NOMO-1 treated with dmso at 0.1 percent for 144 hours (cell line): ENCODE results near the gene UBAP2L.
"Not testable (repeated sequence)": the region's sequence is repeated elsewhere in the genome, so short reads cannot be mapped to it uniquely, and the experiment has no call there.

Source experiments
- DNase-seq: peaks from one replicate; lab custom pipeline; 2025; ENCODE audit not compliant: unreplicated experiment; lab: John Stamatoyannopoulos, UW

The UBAP2L gene

DNA sequence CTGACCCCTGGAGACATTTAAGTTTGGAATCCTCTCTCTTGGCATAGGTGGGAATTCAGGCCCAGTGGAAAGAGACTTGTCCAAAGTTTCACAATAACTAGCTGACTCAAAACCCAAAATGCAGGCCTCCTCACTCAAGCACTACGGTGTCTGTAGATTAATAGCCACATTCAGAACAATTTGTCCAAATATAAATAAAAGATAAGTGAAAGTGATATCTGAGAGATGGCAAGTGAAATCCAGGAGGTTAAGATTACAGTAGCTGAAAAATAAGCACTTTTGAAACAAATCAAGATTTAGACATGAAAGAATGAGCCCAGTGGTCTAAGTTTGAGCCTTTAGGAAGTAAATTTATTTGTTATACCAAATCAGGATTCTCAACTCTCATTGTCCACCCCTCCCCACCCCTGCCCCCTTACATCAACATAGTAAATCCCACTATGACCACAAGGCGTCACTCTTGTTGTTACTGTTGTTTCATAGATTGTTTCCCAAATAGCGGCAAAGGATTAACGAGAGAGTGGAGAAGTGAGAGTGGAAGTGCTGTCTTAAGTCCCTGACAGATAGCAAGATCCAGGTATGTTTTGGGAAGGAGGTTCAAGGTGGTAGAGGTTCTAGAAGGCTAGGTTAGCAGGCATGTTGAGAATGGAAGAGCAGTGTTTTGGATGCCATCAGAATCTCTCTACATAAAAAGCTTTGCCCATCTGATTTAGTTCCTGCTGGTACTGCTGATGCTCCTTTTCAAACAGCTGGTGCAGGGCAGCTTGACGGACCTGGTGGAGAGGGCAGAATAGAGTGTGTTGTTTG lies 21.8 kb upstream of the UBAP2L start:
- DNase-seq: no peak

DNA sequence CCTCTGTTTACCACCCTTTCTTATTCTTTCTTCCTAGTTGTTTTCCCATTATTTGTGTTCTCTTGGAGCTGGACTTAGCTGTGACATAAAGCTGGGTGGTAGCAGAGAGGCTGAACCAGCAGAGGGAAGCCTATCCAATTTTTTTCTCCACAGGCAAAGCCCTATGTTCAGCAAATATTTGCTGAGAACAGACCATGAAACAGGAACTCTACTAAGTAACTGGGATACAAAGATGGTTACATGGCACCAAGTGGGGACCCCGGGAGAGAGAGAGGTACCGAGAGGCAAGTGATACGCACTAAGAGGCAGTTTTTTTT lies 21.2 kb upstream of the UBAP2L start:
- no peak for DNase-seq

DNA sequence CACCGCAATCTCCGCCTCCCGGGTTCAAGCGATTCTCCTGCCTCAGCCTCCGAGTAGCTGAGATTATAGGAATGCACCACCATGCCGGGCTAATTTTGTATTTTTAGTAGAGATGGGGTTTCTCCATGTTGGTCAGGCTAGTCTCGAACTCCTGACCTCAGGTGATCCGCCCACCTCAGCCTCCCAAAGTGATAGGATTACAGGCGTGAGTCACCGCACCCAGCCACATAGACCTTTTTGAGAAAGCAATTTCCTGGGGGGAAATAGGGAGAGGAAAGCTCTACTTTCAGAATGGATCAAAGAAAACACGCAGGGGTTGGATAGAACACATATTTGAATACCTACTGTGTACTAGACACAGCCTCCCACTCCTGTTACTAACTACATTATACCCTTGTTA lies 15.0 kb upstream of the UBAP2L start:
- DNase-seq: not testable (repeated sequence)

DNA sequence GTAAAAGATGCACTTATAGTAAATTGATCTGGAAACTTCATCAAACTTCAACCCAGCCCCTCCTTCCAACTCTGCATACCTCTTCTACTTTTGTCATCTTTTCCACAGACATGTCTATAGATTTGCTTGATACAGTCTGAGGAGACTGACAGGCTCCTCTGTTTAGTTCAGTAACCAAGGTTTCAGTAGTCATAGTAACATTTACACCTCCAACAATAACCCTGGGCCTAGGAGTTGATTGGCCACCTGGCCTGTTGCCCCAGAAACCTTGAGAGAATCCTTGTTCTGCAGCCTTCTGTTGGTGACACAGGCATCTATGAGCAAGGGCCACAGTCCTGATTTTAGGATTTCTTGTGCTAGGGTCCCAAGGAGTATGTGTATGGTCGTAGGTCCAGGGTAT lies 14.6 kb upstream of the UBAP2L start, which contains the start of gene CFAP141:
TSS of gene CFAP141 (minus strand) at position 138 of the 400 bp plus-strand sequence. CDS start at position 112, 26 bp downstream.
- DNase-seq: no peak

DNA sequence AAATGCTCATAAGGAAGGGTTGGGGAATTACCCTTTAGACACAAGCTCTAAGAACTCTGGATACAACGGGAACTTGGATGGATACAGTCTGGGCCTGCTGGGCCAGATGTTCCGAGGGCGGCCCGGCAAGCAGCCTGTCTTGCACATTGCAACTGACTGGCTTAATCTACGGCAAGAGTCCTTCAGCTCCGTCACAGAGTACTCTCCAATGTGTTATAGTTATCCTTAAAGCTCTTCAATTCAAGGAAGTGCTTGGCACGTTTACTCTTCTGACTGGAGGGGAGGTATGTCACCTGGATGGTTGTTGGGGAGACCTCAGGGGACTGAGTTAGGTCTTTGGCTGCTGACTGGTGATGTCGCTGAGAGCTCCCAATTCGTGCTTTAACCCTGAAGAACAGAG lies 13.5 kb upstream of the UBAP2L start:
- no peak for DNase-seq

DNA sequence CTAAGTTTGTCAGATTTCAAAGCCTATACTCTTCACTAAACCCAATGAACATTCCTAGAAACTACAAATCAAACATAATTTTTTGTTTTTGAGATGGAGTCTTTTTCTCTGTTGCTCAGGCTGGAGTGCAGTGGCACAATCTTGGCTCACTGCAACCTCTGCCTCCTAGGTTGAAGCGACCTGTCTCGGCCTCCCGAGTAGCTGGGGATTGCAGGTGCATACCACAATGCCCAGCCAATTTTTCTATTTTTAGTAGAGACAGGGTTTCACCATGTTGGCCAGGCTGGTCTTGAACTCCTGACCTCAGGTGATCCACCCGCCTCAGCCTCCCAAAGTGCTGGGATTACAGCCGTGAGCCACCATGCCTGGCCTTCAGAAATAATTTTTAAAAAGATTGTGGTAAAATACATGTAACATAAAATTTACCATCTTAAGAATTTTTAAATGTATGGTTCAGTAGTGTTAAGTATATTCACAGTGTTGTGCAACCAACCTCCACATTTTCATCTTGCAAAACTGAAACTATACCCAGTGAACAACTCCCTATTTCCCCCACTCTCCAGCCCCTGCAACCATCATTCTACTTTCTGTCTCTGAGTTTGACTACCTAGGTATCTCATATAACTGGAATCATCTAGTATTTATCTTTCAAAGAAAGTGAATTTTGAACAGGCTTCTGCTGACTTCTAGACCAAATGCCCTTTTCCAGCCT lies 11.9 kb upstream of the UBAP2L start:
- DNase-seq: no peak

DNA sequence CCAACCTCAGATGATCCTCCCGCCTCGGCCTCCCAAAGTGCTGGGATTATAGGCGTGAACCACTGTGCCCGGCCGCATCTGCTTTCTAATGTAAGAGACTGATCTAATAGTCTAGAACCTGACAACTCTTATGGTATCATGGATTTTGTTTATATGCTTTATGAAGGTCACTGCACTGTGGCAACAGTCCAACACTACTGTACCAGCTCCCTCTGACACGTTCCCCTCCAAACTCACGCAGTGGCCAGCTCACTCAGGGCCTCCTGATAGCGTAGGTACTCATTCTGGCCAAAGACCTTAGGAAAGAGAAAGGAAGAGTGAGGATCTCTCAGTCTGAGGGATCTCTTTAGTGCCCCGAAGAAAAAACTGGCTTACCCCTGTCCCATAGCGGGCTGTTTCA lies 8.7 kb upstream of the UBAP2L start:
- no peak for DNase-seq

DNA sequence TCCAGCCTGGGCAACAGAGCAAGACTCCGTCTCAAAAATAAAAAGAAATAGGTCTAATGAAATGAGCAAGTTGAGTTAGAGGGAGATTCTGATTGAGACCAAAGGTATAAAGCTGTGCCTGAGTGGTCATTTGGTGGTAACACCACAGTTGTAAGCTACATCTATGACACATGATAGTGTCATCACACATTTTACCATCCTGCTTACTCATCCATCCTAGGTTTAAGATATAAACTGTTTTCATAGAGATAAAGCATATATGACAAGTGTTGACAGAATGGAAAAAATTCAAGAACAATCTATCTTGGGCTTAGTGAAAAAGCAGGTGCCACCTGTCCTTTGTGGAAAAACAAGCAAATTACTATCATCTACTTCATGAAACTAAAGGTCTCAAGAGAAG lies 7.5 kb upstream of the UBAP2L start:
- no peak for DNase-seq

DNA sequence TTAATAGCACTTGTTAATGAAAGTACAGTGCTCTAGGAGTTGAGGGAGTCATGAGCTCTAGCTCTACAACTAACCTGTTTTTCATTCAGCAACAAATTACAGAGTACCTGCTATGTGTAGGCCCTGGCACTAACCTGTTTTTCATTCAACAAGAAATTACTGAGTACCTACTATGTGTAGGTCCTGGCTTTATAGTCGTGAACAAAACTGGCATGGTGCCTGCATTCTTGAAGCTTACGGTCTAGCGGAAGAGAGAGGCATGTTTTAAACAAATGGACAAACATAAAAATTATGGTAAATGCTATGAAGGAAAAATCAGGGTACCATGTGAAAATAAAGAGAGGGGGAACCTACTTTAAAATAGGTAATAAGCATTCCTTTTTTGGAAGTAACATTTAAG lies 2.2 kb upstream of the UBAP2L start:
- no peak for DNase-seq

DNA sequence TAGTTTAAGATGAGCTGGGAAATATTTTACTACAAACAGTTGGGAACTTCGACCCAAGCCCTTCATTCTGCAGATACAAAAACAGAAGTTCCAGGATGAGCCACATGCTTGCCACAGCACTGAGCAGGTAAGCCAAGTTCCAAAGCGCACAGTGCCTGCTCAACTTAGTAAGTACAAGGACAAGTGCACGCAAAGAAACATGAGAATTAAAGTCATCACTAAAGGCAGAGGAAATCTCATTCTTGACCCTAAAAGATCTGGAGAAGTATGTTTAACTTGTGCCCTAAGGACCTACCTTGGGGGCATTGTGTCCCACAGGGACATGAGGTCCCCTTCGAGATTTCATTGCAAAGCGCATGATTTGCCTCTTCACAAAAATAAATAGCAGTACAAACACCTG lies 1.2 kb upstream of the UBAP2L start:
- DNase-seq: no peak

DNA sequence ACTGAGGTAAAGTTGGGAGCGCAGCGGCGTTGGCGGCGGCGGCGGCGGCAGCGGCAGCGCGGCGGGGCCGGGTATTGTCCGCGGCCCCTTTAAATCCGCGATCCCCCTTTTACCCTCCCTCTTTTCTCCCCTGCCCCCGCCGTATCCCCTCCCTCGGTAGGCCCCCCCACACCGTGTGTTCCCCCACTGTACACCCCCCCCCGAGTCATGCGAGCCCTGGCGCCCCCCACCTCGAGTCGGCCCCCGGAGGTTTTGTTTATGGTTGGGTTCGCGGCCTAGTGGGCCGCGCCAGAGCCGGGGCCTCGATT lies 169 bp downstream of the UBAP2L start:
- DNase-seq: no peak

DNA sequence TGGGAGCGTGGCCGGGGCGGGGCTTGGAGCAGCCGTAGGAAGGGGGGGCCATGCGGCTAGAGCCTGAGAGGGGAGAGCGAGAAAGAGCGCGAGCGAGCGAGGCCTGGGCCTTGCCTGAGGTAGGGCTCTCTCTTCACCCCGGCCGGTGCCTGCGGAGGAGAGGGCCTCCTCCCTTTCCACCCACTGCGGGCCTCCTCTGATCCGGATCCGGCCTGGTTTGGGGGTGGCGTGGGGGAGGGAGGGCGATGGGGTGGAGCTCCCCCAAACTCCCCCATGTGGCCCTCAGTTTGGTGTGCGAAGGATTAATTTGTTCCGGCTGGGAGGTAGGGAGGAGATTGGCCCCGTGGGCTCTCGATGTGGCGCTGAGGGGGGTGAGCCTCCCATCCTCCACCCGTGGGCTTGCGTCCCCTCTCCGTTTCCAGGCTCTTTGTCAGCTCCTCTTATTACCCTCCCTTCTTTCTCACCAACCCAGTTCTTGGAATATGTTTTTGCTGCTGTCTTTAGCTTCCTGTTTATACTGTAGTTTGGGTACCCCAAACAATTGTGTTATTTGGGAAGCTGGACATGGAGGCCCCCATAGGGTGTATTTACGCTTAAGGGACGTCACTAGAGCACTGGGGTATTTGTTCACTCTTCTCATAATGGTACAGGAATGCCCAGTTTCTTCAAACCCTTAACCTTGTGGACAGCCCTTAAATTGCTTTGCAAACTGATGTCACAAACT lies 685 bp downstream of the UBAP2L start:
- DNase-seq: no peak

DNA sequence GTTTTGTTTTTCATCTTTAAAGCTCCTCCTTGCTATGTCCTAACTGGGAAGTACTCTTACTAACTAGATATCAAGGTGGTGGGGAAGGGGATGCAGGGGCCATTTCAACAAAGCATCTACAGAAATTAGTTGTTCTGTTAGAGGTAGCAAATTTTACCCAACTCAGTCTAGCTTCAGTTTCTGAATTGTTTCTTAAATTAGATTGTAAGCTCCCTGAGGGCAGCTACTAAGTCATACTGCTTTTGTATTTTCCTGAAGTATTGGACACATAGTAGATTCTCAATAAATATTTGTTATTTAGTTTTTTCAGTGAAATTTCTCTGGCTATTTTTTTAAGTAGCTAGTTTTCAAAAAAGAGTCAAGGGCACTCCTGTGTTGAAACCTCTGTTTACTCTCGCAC lies 1.8 kb downstream of the UBAP2L start:
- DNase-seq: no peak

DNA sequence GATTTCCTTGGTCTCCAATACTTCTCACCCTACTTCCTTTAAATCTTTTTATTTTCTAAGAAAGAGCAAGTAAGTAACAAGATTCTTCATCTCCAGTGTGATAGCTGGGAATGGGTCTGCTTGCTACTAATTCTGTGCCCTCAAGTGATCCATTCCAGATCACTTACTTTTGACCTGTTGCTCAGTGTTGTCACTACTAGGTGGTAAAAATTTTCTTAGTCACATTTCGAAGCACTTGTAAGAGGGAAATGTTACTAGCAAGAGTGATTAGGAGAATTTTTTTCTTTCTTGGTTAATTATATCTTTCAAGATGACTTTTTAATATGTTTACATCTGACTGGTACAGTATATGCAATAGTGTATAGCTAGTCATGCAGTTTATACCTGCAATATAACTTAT lies 2.2 kb downstream of the UBAP2L start:
- DNase-seq: no peak

DNA sequence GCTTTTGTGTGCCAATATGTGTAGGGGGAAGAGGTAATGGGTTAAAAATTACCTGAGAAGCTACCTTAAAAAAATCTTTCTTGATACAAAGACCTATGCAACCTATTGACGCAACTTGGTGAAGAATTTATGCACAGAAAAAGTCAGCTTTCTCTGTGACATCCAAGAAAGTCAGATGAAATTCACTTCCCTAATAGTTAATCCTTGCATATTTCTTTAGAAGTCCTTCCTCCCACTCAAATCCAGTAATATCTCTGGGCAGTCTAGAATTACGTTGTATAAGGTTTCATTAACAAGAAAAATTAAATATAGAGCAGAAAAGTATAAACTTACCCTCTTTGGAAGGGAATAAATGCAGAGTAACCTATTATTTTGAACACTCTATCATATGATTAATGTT lies 2.9 kb downstream of the UBAP2L start:
- DNase-seq: no peak

DNA sequence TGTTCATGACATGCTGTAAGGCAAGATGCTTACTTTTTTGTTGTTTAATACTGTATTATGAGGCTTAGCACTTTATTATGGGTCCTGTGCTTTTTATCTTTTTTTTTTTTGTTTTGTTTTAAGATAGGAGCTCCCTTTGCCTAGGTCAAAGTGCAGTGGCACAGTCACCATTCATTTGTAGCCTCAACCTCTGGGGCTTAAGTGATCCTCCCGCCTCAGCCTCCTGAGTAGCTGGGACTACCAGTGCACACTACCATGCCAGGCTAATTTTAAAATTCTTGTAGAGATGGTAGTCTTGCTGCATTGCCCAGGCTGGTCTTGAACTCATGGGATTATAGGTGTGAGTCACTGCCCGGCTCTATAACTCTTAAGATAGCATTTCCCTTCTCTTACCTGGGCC lies 4.6 kb downstream of the UBAP2L start:
- DNase-seq: no peak

DNA sequence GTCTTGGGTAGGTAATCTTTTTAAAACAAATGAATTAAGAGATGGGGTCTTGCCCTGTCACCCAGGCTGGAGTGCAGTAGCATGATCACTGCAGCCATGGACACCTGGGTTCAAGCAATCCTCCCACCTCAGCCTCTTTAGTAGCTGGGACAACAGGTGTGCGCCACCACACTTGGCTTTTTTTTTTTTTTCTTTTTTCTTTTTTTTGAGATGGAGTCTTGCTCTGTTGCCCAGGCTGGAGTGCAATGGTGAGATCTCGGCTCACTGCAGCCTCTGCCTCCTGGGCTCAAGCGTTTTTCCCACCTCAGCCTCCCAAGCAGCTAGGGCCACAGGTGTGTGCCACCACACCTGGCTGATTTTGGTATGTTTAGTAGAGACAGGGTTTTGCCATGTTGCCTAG lies 10.4 kb downstream of the UBAP2L start:
- DNase-seq: not testable (repeated sequence)

DNA sequence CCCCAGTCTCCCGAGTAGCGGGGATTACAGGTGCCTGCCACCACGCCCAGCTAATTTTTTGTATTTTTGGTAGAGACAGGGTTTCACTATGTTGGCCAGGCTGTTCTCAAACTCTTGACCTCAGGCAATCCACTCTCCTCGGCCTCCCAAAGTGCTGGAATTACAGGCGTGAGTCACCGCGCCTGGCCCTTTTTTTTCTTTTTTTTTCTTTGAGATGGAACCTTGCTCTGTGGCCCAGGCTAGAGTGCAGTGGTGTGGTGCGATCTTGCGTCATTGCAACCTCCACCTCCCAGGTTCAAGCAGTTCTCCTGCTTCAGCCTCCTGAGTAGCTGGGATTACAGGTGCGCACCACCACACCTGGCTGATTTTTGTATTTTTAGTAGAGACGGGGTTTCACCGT lies 12.4 kb downstream of the UBAP2L start:
- DNase-seq: not testable (repeated sequence)

DNA sequence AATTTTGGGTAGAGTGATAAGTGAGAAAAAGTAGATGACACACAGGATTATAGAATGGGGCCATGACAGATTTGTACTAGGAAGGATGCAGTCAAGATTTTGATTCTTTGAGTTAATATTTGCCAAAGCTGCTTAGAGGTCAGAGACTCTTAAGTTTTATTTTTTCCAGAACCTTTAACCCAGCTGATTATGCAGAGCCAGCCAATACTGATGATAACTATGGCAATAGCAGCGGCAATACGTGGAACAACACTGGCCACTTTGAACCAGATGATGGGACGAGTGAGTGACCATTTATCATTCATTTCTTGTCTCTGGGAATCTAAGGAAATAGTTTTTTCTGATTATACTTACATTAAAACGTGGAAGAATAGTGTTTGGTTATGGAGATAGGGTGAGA lies 16.1 kb downstream of the UBAP2L start:
- DNase-seq: no peak

DNA sequence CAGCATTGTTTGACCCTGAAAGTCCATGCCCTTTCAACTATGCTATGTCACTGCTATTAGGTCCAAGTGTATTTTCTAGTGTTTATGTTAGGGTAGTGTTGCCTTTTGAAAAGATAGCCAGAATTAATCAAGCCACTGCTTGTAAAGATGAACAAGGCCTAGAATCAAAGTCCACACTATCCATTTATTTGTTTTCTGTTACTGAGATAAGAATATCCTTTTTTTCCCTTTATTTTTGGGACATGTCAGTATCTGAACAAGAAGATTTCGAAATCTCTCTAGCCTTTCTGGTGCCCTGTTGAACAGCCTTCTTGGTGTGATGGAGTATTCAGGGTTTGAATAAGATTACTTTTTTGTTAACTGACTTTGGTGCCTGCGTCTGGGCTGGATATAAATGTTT lies 16.7 kb downstream of the UBAP2L start:
- no peak for DNase-seq

DNA sequence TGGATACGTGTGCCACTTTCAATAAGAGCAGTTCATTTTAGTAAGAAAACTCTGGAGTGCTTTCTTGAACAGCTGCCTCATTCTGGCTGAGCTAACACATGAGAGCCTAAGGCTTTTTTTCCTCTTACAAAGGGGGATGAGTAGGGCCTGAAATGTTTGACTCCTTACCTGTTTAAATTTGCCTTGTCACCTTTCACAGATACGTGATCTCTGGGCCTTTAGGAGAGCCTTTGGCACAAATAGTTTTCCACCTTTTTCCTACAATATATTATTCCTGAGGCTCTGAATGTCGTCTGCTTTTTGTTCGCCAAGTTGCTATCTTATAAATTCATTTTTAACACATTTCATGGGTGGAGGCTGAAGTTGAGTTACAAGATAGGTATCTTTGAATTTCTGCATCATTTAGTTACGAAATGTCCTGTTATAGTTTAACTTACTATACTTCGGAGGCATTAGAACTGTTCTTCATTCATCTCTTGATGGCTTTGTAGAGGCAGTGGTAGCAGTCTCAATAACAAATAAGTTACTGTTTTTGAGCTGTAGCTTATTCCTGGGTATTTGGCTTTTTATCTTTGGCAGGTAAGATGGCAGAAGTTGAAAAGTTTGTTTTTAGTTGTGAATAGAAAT lies 17.2 kb downstream of the UBAP2L start:
- DNase-seq: no peak

DNA sequence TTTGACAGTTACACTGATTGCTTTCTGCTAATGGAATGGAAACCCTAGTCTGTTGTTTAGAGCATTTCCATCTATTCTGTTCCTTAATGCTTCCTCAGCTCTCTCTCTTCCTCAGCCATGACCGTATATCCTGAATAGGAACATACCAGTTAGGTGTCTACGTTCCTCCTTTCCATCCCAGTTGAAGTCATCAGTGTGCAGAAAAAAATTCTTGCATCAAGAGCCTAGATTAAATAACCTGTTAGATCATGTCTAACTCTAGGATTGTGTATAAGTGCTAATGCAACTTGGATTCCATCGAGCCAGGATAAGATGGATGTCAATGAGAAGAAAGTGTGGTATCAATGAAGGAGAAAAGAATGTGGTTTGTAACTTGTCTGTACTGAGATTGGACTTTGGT lies 18.7 kb downstream of the UBAP2L start:
- DNase-seq: no peak
